B cell (primary cell): ENCODE results near the gene FRMD8. TPM values are rescaled to one million over a fixed set of nuclear protein-coding genes. Genes with fewer than 3 reads are reported as not detected.

ENCODE experiments used
- ATAC-seq: fragments of 200-7000 bp; cut with Tn5 transposase; one replicate; pipeline ENCODE4 v1.10.0; 2021; ENCODE audit warnings: low read depth, mild to moderate bottlenecking, moderate number of reproducible peaks, moderate library complexity
- CTCF ChIA-PET: fragments of 350-600 bp; sonication (Branson Sonifier 250); formaldehyde crosslinking; loops from one replicate; lab custom pipeline; 2021; ENCODE audit warnings: antibody characterized with exemption, inconsistent platforms; lab: Charles Lee
- POLR2A ChIA-PET: fragments of 350-600 bp; sonication (Branson Sonifier 250); formaldehyde crosslinking; loops from one replicate; lab custom pipeline; 2021; ENCODE audit warnings: antibody characterized with exemption; lab: Charles Lee
- DNase-seq: peaks from one replicate; pipeline ENCODE4 v3.0.0; 2013
- H2AFZ ChIP-seq: 2 replicates; pipeline ENCODE4 v1.6.1; 2012; ENCODE audit warnings: mild to moderate bottlenecking, low read depth, low read length; ENCODE audit not compliant: insufficient read depth, poor library complexity, severe bottlenecking
- H3K27ac ChIP-seq, 2 donors: 1 replicate in 1 of 2; 2 replicates in 1 of 2; pipeline ENCODE4 v1.5.1; 2012 to 2013; ENCODE audit warnings: low read length in 2 of 2, mild to moderate bottlenecking in 2 of 2, moderate library complexity in 1 of 2
- H3K27me3 ChIP-seq, 4 experiments: fragments of 200-600 bp in 1 of 4; sonication (generic) in 1 of 4; replicated peaks in 1 of 4; 1 replicate in 2 of 4; 2 replicates in 2 of 4; pipeline versions ENCODE4 v1.6.1 to v1.7.0; 2013 to 2016; ENCODE audit warnings: low read length in 3 of 4, mild to moderate bottlenecking in 2 of 4, mixed read lengths in 1 of 4, moderate library complexity in 1 of 4; ENCODE audit not compliant: insufficient read depth in 4 of 4, control insufficient read depth in 3 of 4; ENCODE audit errors: control extremely low read depth in 1 of 4
- H3K36me3 ChIP-seq, 2 experiments: replicated peaks in 1 of 2; 1 replicate in 1 of 2; 2 replicates in 1 of 2; pipeline versions ENCODE4 v1.6.1 to v1.7.1; 2013; ENCODE audit warnings: low read length in 1 of 2; ENCODE audit not compliant: insufficient read depth in 2 of 2, control insufficient read depth in 1 of 2; ENCODE audit errors: control extremely low read depth in 1 of 2, extremely low read depth in 1 of 2
- H3K4me1 ChIP-seq, 2 donors: fragments of 200-600 bp in 1 of 2; sonication (generic) in 1 of 2; 1 replicate in 1 of 2; 2 replicates in 1 of 2; pipeline versions ENCODE4 v1.5.1 to v1.6.1; 2013 to 2017; ENCODE audit warnings: low read length in 2 of 2; ENCODE audit not compliant: control insufficient read depth in 2 of 2, insufficient read depth in 2 of 2
- H3K4me2 ChIP-seq: replicated peaks from 2 replicates; pipeline ENCODE3; 2012; ENCODE audit warnings: mild to moderate bottlenecking, low read depth, low read length; ENCODE audit not compliant: poor library complexity, severe bottlenecking
- H3K4me3 ChIP-seq, 5 experiments: fragments of 200-600 bp in 1 of 5; sonication (generic) in 1 of 5; 1 replicate in 3 of 5; 2 replicates in 2 of 5; pipeline versions ENCODE4 v1.5.1 to v1.7.0; 2011 to 2016; ENCODE audit warnings: low read length in 4 of 5, mild to moderate bottlenecking in 4 of 5, low read depth in 2 of 5, control low read depth in 1 of 5, moderate library complexity in 1 of 5; ENCODE audit not compliant: insufficient read depth in 1 of 5; ENCODE audit errors: control extremely low read depth in 1 of 5, extremely low read depth in 1 of 5
- H3K79me2 ChIP-seq: fragments of 200-600 bp; sonication (generic); one replicate; pipeline ENCODE4 v1.6.0; 2016; ENCODE audit warnings: low read length; ENCODE audit not compliant: control insufficient read depth, insufficient read depth
- H3K9ac ChIP-seq: fragments of 200-600 bp; sonication (generic); 2 replicates; pipeline ENCODE4 v1.6.1; 2017; ENCODE audit warnings: mild to moderate bottlenecking, low read length, moderate library complexity
- H3K9me3 ChIP-seq, 3 donors: one replicate each; pipeline versions ENCODE4 v1.6.1 to v1.7.1; 2013; ENCODE audit warnings: low read length in 2 of 3; ENCODE audit not compliant: control insufficient read depth in 2 of 3, insufficient read depth in 1 of 3; ENCODE audit errors: control extremely low read depth in 1 of 3
- H4K20me1 ChIP-seq: 2 replicates; pipeline ENCODE4 v1.6.0; 2012; ENCODE audit warnings: mild to moderate bottlenecking, low read length; ENCODE audit not compliant: insufficient read depth, control insufficient read depth, poor library complexity, severe bottlenecking
- H3K27ac Mint-ChIP-seq: one replicate; pipeline ENCODE4 v1.8.0; 2021; ENCODE audit warnings: mixed read lengths
- H3K27me3 Mint-ChIP-seq: one replicate; pipeline ENCODE4 v1.8.0; 2021; ENCODE audit warnings: mixed read lengths
- H3K4me1 Mint-ChIP-seq: one replicate; pipeline ENCODE4 v1.8.0; 2021; ENCODE audit warnings: mixed read lengths
- H3K4me3 Mint-ChIP-seq: one replicate; pipeline ENCODE4 v1.8.0; 2021; ENCODE audit warnings: mixed read lengths
- H3K9me3 Mint-ChIP-seq: one replicate; pipeline ENCODE4 v1.8.0; 2022; ENCODE audit warnings: mixed read lengths; ENCODE audit not compliant: insufficient read depth
- EZH2 ChIP-seq: IDR thresholded peaks from 2 replicates; pipeline ENCODE4 v1.6.1; 2012; ENCODE audit warnings: borderline replicate concordance, low read depth, mild to moderate bottlenecking, moderate library complexity, low read length; ENCODE audit not compliant: insufficient read depth, poor library complexity, severe bottlenecking
- WGBS: methylation state at CpG from one replicate; pipeline ENCODE4 v1.1.5; 2013; ENCODE audit warnings: missing lambda C conversion rate; ENCODE audit not compliant: insufficient coverage; 5-methylcytosine and 5-hydroxymethylcytosine counted together
- intact Hi-C: fragments of 100-400 bp; cut with micrococcal nuclease; formaldehyde crosslinking; loops from one replicate; pipeline ENCODE4 v1.10.0; 2022
- polyA plus RNA-seq: library from polyadenylated mRNA; depleted of rRNA; stranded (reverse); fragments of >200 nt; gene quantifications from 2 replicates; pipeline ENCODE4 v1.2.3, GENCODE V29; 2012
- total RNA-seq, 2 donors: library from RNA; stranded (reverse); fragments of 120-200 nt in 1 of 2; gene quantifications; 1 replicate in 1 of 2; 2 replicates in 1 of 2; pipeline versions ENCODE4 v1.2.3 to v1.2.4, GENCODE V29; 2013 to 2022
- TF ChIP-seq, protein P1 (sequence below): fragments of 200-600 bp; IDR thresholded peaks from one replicate; pipeline ENCODE4 v1.8.0; 2022; ENCODE audit warnings: antibody characterized with exemption, mild to moderate bottlenecking

Gene FRMD8
- total and polyA plus RNA-seq, 2 donors (not counting 1 experiment from before 2014, with no cell fraction given): 44.3 to 73.6 TPM

DNA sequence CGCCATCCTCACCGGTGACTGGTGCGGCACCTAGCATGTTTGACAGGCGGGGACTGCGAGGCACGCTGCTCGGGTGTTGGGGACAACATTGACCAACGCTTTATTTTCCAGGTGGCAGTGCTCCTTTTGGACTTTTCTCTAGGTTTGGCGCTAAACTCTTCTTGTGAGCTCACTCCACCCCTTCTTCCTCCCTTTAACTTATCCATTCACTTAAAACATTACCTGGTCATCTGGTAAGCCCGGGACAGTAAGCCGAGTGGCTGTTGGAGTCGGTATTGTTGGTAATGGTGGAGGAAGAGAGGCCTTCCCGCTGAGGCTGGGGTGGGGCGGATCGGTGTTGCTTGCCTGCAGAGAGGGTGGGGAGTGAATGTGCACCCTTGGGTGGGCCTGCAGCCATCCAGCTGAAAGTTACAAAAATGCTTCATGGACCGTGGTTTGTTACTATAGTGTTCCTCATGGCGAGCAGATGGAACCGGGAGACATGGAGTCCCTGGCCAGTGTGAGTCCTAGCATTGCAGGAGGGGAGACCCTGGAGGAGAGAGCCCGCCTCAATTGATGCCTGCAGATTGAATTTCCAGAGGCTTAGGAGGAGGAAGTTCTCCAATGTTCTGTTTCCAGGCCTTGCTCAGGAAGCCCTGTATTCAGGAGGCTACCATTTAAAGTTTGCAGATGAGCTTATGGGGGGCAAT lies 37.2 kb downstream of the FRMD8 start:
- ATAC-seq (no peak), DNase-seq (peak; percentile 39)
- Histone ChIP-seq H3K36me3 (peaks cover 0 to 12% of the 10 kb centered on the region in 2 experiments), H3K27ac (peak overlapping the region; percentile 91 to 97), H2AFZ (no peak overlapping the region), H3K9me3 (no peaks in the 10 kb centered on the region), H3K79me2 (peaks cover 63% of the 10 kb centered on the region), H3K4me3 (peak overlapping the region; percentile 63 to 98 (median 75)), H3K4me1 (peaks cover 79 to 89% of the 10 kb centered on the region in 2 donors), H4K20me1 (no peaks in the 10 kb centered on the region), H3K4me2 (peak overlapping the region; percentile 94), H3K9ac (peak overlapping the region; percentile 90), H3K27me3 (no peaks in the 10 kb centered on the region)
- no peaks in the 10 kb centered on the region for H3K9me3 Mint-ChIP-seq
- H3K27me3 Mint-ChIP-seq: no peaks in the 10 kb centered on the region
- no peak for TF ChIP-seq EZH2
- TF ChIP-seq, protein P1, sequence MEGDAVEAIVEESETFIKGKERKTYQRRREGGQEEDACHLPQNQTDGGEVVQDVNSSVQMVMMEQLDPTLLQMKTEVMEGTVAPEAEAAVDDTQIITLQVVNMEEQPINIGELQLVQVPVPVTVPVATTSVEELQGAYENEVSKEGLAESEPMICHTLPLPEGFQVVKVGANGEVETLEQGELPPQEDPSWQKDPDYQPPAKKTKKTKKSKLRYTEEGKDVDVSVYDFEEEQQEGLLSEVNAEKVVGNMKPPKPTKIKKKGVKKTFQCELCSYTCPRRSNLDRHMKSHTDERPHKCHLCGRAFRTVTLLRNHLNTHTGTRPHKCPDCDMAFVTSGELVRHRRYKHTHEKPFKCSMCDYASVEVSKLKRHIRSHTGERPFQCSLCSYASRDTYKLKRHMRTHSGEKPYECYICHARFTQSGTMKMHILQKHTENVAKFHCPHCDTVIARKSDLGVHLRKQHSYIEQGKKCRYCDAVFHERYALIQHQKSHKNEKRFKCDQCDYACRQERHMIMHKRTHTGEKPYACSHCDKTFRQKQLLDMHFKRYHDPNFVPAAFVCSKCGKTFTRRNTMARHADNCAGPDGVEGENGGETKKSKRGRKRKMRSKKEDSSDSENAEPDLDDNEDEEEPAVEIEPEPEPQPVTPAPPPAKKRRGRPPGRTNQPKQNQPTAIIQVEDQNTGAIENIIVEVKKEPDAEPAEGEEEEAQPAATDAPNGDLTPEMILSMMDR: no peak
- peak overlapping the region; percentile 100 for H3K27ac Mint-ChIP-seq
- under 1% methylated on average over 17 of the region's 19 CpGs for WGBS
- ChIA-PET CTCF (interaction anchor here (0.8 to 14.9 kb wide), 5 partner anchors 8 to 81 kb away, joined by 3 to 541 read pairs (median 3); partner anchors contain the start of gene MALAT1), POLR2A (interaction anchor here (0.5 to 16.5 kb wide), 19 partner anchors 7 to 628 kb away, joined by 3 to 1159 read pairs (median 6); partner anchors contain the start of genes MALAT1, SCYL1, SF3B2 and SLC25A45)
- peak overlapping the region; percentile 92 for H3K4me3 Mint-ChIP-seq
- intact Hi-C loops: no loop called here
- H3K4me1 Mint-ChIP-seq: peaks cover 74% of the 10 kb centered on the region
